Sigmoid colon (tissue), 7 donors: ENCODE results near the gene MOCOS. TPM values are rescaled to one million over a fixed set of nuclear protein-coding genes. Genes with fewer than 3 reads are reported as not detected.

ENCODE experiments used
- DNase-seq: peaks from one replicate; pipeline ENCODE4 v3.0.0-alpha.2; 2019
- H3K27ac ChIP-seq, 4 donors: fragments of 200-600 bp; sonication (generic); one replicate each; pipeline ENCODE4 v1.5.1; 2016 to 2019; ENCODE audit warnings: mild to moderate bottlenecking in 1 of 4
- H3K27me3 ChIP-seq, 3 donors: fragments of 200-600 bp; sonication (generic); one replicate each; pipeline ENCODE4 v1.5.1; 2019; ENCODE audit warnings: mild to moderate bottlenecking in 1 of 3
- H3K36me3 ChIP-seq, 4 donors: fragments of 200-600 bp; sonication (generic); one replicate each; pipeline ENCODE4 v1.5.1; 2016 to 2019
- H3K4me1 ChIP-seq, 4 donors: fragments of 200-600 bp; sonication (generic); one replicate each; pipeline ENCODE4 v1.5.1; 2017 to 2019
- H3K4me3 ChIP-seq, 4 donors: fragments of 200-600 bp; sonication (generic); one replicate each; pipeline ENCODE4 v1.5.1; 2017 to 2019; ENCODE audit warnings: mild to moderate bottlenecking in 2 of 4, moderate library complexity in 1 of 4
- H3K9me3 ChIP-seq, 4 donors: fragments of 200-600 bp in 3 of 4; sonication (generic) in 3 of 4; one replicate each; pipeline versions ENCODE4 v1.5.1 to v1.6.1; 2013 to 2019
- EP300 ChIP-seq, 4 donors: sonication (generic); formaldehyde crosslinking; IDR thresholded peaks; one replicate each; pipeline ENCODE4 v1.6.1; 2017; ENCODE audit warnings: antibody characterized with exemption in 4 of 4
- POLR2A ChIP-seq, 2 donors: fragments of 450-650 bp; IDR thresholded peaks; one replicate each; pipeline ENCODE4 v1.6.1; 2016; ENCODE audit warnings: antibody characterized with exemption in 2 of 2, mild to moderate bottlenecking in 2 of 2, moderate library complexity in 2 of 2
- POLR2AphosphoS5 ChIP-seq, 4 donors: sonication (generic); formaldehyde crosslinking; IDR thresholded peaks; one replicate each; pipeline ENCODE4 v1.6.1; 2017; ENCODE audit warnings: antibody characterized with exemption in 4 of 4
- WGBS, 2 donors: extraction: QIAGEN DNeasy Blood & Tissue Kit; methylation state at CpG; one replicate each; pipeline ENCODE4 v1.1.7; 2013; 5-methylcytosine and 5-hydroxymethylcytosine counted together
- intact Hi-C: fragments of 100-400 bp; cut with DNase I; formaldehyde crosslinking; loops from one replicate; pipeline ENCODE4 v1.15.1; 2023
- polyA plus RNA-seq, 3 donors: library from polyadenylated mRNA; stranded (reverse); fragments of 200-250 nt; gene quantifications; one replicate each; pipeline ENCODE4 v1.2.3, GENCODE V29; 2013
- total RNA-seq, 4 donors: library from RNA; depleted of rRNA; stranded (reverse); fragments of >200 nt; gene quantifications; one replicate each; pipeline ENCODE4 v1.1.0, GENCODE V29; 2016
- TF ChIP-seq, protein P1 (sequence below), 4 experiments: fragments of 450-650 bp in 3 of 4; fragments of 200-600 bp in 1 of 4; IDR thresholded peaks; one replicate each; pipeline ENCODE4 v1.5.1; 2016 to 2019; ENCODE audit warnings: antibody characterized with exemption in 4 of 4, mild to moderate bottlenecking in 3 of 4, moderate library complexity in 2 of 4
- donor health status: healthy with polysubstance abuse.
- donor health status: Bipolar disorder and iron deficiency.
- donor health status: healthy.

MOCOS gene
- total and polyA plus RNA-seq, 7 donors: 0.49 to 3.6 (median 1.8) TPM

DNA sequence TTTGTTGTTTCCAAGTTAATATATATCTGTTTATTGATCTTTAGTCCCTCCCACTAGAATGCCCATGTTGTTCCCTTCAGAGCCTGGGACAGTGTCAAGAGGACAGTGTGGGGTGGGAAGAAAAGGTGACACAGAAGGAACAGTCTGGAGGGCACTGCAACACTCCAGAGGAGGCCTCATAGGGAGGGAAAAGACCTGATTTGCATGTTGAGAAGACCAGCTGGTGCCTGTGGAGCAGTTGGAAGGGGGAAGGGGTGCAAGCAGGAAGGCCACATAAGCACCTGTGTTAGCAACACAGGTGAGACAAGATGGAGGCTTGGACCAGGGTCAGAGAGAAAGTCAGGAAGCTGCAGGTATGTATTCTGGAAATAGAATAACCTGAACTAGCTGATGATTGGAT is 62.1 kb downstream of the MOCOS start:
- Histone ChIP-seq H3K27me3 (no peaks in the 10 kb centered on the region), H3K36me3 (no peaks in the 10 kb centered on the region), H3K9me3 (peaks cover 0 to 5% (median 0%) of the 10 kb centered on the region in 4 donors), H3K27ac (no peak overlapping the region), H3K4me1 (no peaks in the 10 kb centered on the region), H3K4me3 (no peak overlapping the region)
- no peak for TF ChIP-seq POLR2AphosphoS5 (IDR thresholded peaks at IDR 0.05)
- intact Hi-C loops: no loop called here
- DNase-seq: no peak

DNA sequence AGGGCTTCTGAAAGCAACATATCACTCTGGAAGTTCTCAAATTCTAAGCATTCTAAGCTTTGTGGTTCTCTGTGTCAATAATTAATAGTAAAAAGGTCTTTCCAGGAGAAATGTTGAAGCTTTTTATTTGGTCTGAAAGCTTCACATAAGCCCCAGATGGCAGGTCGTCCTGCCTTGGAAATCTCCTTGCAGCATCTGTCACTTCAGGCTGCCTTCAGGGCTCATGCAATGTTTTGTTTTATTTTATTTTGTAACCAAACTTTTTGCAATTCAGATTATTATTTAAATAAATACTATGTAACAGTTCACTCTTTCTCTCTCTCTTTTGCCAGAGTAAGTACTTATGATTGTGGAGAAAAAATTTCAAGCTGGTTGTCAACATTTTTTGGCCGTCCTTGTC is 63.5 kb downstream of the MOCOS start:
- no peak for DNase-seq
- TF ChIP-seq EP300 (IDR thresholded peaks at IDR 0.05) (no peak), POLR2AphosphoS5 (IDR thresholded peaks at IDR 0.05) (no peak), POLR2A (IDR thresholded peaks at IDR 0.05) (no peak)
- TF ChIP-seq, protein P1, sequence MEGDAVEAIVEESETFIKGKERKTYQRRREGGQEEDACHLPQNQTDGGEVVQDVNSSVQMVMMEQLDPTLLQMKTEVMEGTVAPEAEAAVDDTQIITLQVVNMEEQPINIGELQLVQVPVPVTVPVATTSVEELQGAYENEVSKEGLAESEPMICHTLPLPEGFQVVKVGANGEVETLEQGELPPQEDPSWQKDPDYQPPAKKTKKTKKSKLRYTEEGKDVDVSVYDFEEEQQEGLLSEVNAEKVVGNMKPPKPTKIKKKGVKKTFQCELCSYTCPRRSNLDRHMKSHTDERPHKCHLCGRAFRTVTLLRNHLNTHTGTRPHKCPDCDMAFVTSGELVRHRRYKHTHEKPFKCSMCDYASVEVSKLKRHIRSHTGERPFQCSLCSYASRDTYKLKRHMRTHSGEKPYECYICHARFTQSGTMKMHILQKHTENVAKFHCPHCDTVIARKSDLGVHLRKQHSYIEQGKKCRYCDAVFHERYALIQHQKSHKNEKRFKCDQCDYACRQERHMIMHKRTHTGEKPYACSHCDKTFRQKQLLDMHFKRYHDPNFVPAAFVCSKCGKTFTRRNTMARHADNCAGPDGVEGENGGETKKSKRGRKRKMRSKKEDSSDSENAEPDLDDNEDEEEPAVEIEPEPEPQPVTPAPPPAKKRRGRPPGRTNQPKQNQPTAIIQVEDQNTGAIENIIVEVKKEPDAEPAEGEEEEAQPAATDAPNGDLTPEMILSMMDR (IDR thresholded peaks at IDR 0.05): no peak
- intact Hi-C loops: no loop called here
- Histone ChIP-seq H3K36me3 (no peaks in the 10 kb centered on the region), H3K9me3 (peaks cover 0 to 5% (median 0%) of the 10 kb centered on the region in 4 donors), H3K27me3 (no peaks in the 10 kb centered on the region), H3K27ac (no peak overlapping the region), H3K4me1 (no peaks in the 10 kb centered on the region), H3K4me3 (no peak overlapping the region)
- 80 to 87% methylated on average over 2 of the region's 2 CpGs for WGBS, 2 donors

DNA sequence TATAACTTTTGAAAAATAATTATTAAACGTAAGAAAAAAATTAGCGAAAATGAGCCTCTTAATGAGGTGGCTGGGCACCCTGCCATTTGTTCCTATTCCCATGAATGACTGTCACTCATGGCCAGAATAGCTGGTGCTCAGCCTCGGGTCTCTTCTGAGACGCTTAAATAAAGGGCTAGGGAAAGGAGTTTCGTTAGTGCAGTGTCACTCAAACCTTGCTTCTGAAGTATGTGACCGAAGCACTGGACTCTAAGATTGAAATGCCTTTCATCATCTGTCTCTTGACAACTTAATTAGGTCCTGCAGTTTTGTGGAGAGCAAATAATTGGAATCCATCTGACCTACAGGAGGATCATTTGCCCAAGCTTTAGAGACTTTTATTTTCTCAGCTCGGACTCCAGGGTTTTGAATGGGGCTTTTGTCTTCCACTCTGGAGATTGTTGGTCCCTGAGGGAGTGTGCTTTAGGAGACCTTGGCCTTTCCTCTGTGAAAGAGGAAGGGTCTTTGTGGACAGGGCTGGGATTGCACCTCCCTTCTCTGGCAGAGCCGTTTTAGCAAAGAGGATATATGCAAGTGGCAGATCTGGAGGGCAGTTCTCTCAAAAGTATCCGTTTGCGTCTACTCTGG is 67.9 kb downstream of the MOCOS start:
- Histone ChIP-seq H3K36me3 (no peaks in the 10 kb centered on the region), H3K4me3 (no peak overlapping the region), H3K4me1 (no peaks in the 10 kb centered on the region), H3K27me3 (no peaks in the 10 kb centered on the region), H3K27ac (no peak overlapping the region), H3K9me3 (no peaks in the 10 kb centered on the region)
- WGBS, 2 donors: 87 to 90% methylated on average over 10 of the region's 10 CpGs
- no peak for DNase-seq
- intact Hi-C loops: no loop called here
- TF ChIP-seq POLR2AphosphoS5 (IDR thresholded peaks at IDR 0.05): no peak
- TF ChIP-seq POLR2A (IDR thresholded peaks at IDR 0.05): no peak
- TF ChIP-seq EP300 (IDR thresholded peaks at IDR 0.05): no peak
- TF ChIP-seq, protein P1 (IDR thresholded peaks at IDR 0.05): no peak

DNA sequence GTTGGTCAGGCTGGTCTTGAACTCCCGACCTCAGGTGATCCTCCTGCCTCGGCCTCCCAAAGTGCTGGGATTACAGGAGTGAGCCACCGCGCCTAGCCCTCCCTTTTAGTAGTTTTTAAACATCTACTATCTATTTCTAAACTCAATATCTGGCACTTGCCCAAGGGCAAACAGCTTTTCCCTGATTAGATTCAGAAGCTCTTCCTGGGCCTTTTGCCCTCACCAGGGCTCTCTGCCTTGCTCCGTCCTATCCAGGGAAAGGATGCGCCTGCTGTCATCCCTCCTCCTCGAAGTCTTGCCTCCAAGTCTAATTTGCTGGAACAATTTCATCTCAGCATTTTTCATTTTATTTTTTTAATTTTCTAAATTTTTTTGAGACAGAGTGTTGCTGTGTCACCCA is 68.8 kb downstream of the MOCOS start:
- no peak for TF ChIP-seq EP300 (IDR thresholded peaks at IDR 0.05)
- TF ChIP-seq POLR2A (IDR thresholded peaks at IDR 0.05): no peak
- TF ChIP-seq POLR2AphosphoS5 (IDR thresholded peaks at IDR 0.05): no peak
- TF ChIP-seq, protein P1 (IDR thresholded peaks at IDR 0.05): no peak
- no peaks in the 10 kb centered on the region for H3K36me3 ChIP-seq

DNA sequence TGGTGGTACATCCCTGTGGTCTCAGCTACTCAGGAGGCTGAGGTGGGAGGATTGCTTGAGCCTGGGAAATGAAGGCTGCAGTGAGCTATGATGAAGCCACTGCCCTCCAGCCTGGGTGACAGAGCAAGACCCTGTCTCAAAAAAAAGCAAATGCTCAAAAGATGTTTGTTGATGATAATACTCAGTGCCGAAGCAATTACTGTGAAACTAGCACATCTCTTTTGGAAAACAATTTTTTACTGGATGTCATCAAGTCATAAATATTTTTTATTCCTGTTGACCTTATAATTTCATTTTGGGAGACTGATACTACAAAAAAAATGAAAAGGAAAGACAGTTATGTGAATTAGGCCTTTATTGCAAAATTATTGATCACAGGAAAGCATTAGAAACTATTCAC is 75.7 kb downstream of the MOCOS start:
- no peaks in the 10 kb centered on the region for H3K36me3 ChIP-seq
- intact Hi-C loops: no loop called here
- H3K4me1 ChIP-seq: no peaks in the 10 kb centered on the region
- WGBS, 2 donors: 89 to 90% methylated on average over 1 of the region's 1 CpG
- no peaks in the 10 kb centered on the region for H3K9me3 ChIP-seq
- TF ChIP-seq POLR2AphosphoS5 (IDR thresholded peaks at IDR 0.05) (no peak), POLR2A (IDR thresholded peaks at IDR 0.05) (no peak), EP300 (IDR thresholded peaks at IDR 0.05) (no peak)
- TF ChIP-seq, protein P1 (IDR thresholded peaks at IDR 0.05): no peak
- H3K27ac ChIP-seq: no peak overlapping the region
- DNase-seq: no peak
- H3K4me3 ChIP-seq: no peak overlapping the region
- H3K27me3 ChIP-seq: no peaks in the 10 kb centered on the region

More for the DNA sequence above, 68.8 kb downstream of the MOCOS start:
- Histone ChIP-seq H3K4me1 (no peaks in the 10 kb centered on the region), H3K9me3 (no peaks in the 10 kb centered on the region), H3K27ac (no peak overlapping the region), H3K27me3 (no peaks in the 10 kb centered on the region), H3K4me3 (no peak overlapping the region)
- 93 to 96% methylated on average over 7 of the region's 7 CpGs for WGBS, 2 donors
- no peak for DNase-seq
- intact Hi-C loops: no loop called here
